ENCODE results near the gene SPPL2B. TPM values are rescaled to one million over a fixed set of nuclear protein-coding genes. Genes with fewer than 3 reads are reported as not detected.

Gene SPPL2B
- total and polyA plus RNA-seq, 7 donors: 11.4 to 38.0 (median 22.1) TPM

DNA sequence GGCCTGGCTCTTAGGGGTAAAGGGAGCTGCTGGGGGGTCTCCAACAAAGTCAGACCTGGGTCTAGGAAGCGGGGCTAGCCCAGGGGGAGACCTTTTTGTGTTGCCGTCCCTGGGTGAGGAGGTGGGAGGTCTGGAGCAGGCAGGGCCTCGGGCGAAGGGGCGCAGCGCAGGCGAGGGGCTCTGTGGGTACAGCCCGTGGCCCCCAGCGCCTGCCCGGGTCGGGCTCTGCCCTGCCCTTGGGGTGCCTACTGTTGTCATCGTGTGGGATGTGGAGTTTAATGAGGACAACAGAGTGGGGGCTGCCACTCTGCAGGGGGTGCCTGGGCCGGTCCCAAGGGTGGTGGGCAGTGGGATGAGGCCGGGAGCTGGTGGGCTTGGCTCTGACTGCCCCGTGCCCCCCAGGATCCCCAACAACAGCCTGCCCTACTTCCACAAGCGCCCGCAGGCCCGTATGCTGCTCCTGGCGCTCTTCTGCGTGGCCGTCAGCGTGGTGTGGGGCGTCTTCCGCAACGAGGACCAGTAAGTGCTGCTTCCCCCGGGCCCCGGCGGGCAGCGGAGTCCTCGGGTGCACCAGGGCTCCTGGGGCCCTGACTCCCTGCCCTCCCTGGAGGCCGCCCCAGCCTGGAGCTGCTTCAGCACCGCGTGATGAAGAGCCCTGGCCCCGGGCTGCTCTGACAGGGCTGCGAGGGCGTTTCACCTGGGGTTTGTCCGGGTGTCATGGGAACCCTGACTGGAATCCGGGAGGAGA lies 12.2 kb downstream of the SPPL2B start:
- intact Hi-C loops (cut with DNase I): no loop called here
- TF ChIP-seq, protein P1, sequence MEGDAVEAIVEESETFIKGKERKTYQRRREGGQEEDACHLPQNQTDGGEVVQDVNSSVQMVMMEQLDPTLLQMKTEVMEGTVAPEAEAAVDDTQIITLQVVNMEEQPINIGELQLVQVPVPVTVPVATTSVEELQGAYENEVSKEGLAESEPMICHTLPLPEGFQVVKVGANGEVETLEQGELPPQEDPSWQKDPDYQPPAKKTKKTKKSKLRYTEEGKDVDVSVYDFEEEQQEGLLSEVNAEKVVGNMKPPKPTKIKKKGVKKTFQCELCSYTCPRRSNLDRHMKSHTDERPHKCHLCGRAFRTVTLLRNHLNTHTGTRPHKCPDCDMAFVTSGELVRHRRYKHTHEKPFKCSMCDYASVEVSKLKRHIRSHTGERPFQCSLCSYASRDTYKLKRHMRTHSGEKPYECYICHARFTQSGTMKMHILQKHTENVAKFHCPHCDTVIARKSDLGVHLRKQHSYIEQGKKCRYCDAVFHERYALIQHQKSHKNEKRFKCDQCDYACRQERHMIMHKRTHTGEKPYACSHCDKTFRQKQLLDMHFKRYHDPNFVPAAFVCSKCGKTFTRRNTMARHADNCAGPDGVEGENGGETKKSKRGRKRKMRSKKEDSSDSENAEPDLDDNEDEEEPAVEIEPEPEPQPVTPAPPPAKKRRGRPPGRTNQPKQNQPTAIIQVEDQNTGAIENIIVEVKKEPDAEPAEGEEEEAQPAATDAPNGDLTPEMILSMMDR (IDR thresholded peaks at IDR 0.05): no peak
- H3K27me3 ChIP-seq (ENCODE audit: insufficient read depth in 3 of 3, low read length in 2 of 3): no peaks in the 10 kb centered on the region
- no peaks in the 10 kb centered on the region for H3K9me3 ChIP-seq
- WGBS, 3 donors: 90 to 93% (median 90%) methylated on average over 34 to 38 of the region's 38 CpGs
- no peak overlapping the region for H3K27ac ChIP-seq
- ATAC-seq (no peak), DNase-seq (no peak)
- no peaks in the 10 kb centered on the region for H3K4me1 ChIP-seq
- peaks cover 0 to 57% of the 10 kb centered on the region in 2 donors for H3K36me3 ChIP-seq (ENCODE audit: insufficient read depth in 1 of 2, low read depth in 1 of 2)
- H3K4me3 ChIP-seq: no peak overlapping the region

DNA sequence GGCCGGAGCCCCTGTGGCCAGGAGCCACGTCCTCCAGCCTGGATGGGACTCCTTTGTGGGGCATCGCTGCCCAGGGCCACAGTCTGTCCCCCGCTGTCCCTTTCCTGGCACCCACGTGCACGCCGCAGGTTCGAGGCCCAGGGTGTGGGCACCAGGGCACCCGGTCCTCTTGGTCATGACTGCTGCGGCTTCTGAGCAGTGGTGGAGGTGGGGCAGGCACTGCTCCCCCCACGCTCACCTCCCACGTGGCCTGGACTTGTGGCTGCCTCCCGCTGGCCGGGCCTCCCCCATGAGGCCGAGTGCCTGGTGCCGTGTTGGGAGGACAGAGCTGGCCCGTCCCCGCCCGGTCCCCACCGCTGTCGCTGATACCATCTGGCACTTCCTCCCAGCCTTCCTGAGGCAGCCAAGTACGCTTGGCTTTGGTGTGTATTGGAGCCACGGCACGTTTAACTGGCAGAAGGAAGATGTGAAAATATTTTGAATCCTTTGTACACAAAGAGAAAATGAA lies 12.8 kb downstream of the SPPL2B start:
- Histone ChIP-seq H3K4me3 (no peak overlapping the region), H3K36me3 (ENCODE audit: insufficient read depth in 1 of 2, low read depth in 1 of 2) (peaks cover 0 to 61% of the 10 kb centered on the region in 2 donors), H3K4me1 (no peaks in the 10 kb centered on the region), H3K27me3 (ENCODE audit: insufficient read depth in 3 of 3, low read length in 2 of 3) (no peaks in the 10 kb centered on the region), H3K27ac (no peak overlapping the region), H3K9me3 (no peaks in the 10 kb centered on the region)
- TF ChIP-seq, protein P1 (IDR thresholded peaks at IDR 0.05): no peak
- intact Hi-C loops (cut with DNase I): no loop called here
- WGBS, 3 donors: 57 to 83% (median 68%) methylated on average over 24 of the region's 24 CpGs
- DNase-seq (no peak), ATAC-seq (no peak)

DNA sequence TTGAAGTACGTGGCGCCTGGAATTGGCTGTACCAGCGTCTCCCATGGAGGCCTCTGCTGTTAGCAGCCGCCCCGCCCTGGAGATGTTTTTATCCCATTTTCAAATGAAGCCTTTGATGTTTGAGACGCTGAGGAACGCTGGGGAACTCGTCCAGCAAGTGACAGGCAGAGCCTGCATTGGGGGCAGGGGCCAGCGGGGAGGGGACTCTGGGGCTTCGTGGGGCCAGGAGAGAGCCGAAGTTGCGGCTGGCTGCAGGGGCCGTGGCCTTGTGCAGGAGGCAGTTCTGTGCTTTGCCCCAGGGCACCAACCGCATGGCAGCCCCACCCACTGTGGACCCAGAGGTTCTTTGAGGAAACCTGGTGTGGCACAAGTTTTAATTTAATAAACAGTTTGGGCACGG lies 13.5 kb downstream of the SPPL2B start:
- H3K27ac ChIP-seq: no peak overlapping the region
- no peaks in the 10 kb centered on the region for H3K4me1 ChIP-seq
- no peaks in the 10 kb centered on the region for H3K9me3 ChIP-seq
- DNase-seq (peak in 1 of 2 donors; percentile 28), ATAC-seq (no peak)
- no peak overlapping the region for H3K4me3 ChIP-seq
- WGBS, 3 donors: 87 to 89% (median 87%) methylated on average over 15 of the region's 15 CpGs
- intact Hi-C loops (cut with DNase I): no loop called here
- peaks cover 0 to 67% of the 10 kb centered on the region in 2 donors for H3K36me3 ChIP-seq (ENCODE audit: insufficient read depth in 1 of 2, low read depth in 1 of 2)
- no peaks in the 10 kb centered on the region for H3K27me3 ChIP-seq (ENCODE audit: insufficient read depth in 3 of 3, low read length in 2 of 3)
- TF ChIP-seq, protein P1 (IDR thresholded peaks at IDR 0.05): no peak

- WGBS, 3 donors: 93 to 97% (median 95%) methylated on average over 24 to 29 of the region's 29 CpGs
These were observed 14.3 kb downstream of the SPPL2B start for GRCh38 chr19:2342656-2343288.

More at GRCh38 chr19:2342656-2343288, 14.3 kb downstream of the SPPL2B start:
- no peaks in the 10 kb centered on the region for H3K27me3 ChIP-seq (ENCODE audit: insufficient read depth in 3 of 3, low read length in 2 of 3)
- TF ChIP-seq, protein P1 (IDR thresholded peaks at IDR 0.05): no peak
- peaks cover 0 to 60% of the 10 kb centered on the region in 2 donors for H3K36me3 ChIP-seq (ENCODE audit: insufficient read depth in 1 of 2, low read depth in 1 of 2)
- no peaks in the 10 kb centered on the region for H3K9me3 ChIP-seq
- H3K4me3 ChIP-seq: no peak overlapping the region
- intact Hi-C loops (cut with DNase I): no loop called here
- no peak overlapping the region for H3K27ac ChIP-seq
- ATAC-seq (no peak), DNase-seq (peak in 1 of 2 donors; percentile 39)
- no peaks in the 10 kb centered on the region for H3K4me1 ChIP-seq
